GM18858 (cell line): ENCODE measurements around the gene OIP5.
A peak's percentile ranks its signal among the peaks of the same experiment; 100 is the strongest.
"Not testable (repeated sequence)": the region's sequence is repeated elsewhere in the genome, so short reads cannot be mapped to it uniquely, and the experiment has no call there.

Source experiments
- ATAC-seq: cut with Tn5 transposase; IDR thresholded peaks from one replicate; pipeline ENCODE4 v1.9.1; 2021; ENCODE audit not compliant: unreplicated experiment

Gene OIP5

DNA sequence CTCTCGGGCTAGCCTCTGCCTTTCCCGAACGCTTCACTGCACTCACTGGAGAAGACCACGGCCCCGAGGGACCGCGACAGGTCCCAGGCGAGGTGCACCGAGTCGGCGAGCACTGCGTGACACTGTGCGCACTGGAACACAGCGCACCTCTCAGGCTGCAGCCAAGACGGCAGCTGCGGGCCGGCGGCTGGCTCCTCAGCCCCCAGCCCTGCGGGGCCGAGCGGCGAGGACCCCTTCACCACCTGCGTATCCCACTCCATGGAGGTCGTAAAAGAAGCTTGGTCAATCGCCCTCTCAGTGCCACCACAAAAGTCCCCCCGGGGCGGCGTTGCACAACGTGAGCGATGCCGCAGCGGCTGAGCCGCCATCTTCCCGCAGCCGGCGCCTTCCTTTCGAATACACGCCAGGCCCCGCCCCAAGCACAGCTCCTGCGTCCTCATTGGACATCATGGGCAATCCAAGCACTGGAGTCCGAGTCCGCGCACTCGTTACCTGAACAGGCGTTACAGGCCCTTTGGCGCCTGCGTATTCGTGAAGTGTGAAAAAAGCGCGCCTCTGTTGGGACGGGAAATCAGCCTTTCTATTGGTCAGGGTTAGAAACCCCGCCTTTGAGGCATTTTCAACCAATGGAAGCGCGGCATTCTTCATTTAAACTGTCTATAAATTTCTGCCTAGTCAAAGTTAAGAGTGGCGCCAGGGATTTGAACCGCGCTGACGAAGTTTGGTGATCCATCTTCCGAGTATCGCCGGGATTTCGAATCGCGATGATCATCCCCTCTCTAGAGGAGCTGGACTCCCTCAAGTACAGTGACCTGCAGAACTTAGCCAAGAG is at the start of gene OIP5, which contains the start of gene NUSAP1:
Gene OIP5 (minus strand): TSS at position 398 of the 832 bp plus-strand sequence. CDS start 30 bp downstream, at position 368.
Gene NUSAP1 (plus strand): TSS at position 688 of the 832 bp plus-strand sequence. CDS start 77 bp downstream, at position 765.
- peak; percentile 58 for ATAC-seq

DNA sequence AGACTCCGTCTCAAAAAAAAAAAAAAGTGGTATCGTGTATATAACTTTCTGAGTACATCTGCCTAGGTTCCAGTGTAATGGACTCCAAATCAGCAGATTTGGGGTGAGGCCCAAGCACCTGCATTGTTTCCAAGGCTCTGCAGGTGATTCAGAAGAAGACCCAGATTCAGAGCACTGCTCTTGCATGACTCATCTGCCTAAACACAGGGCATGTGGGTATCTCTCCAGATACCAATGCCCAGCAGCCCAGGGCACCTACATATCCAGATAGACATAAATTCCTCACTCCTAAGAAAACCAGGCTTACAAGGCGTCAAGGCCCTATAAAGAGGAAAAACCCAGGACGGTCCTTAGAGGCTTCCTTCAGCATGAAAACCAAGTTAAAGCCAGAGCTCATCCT is 45.6 kb upstream of the OIP5 start:
- no peak for ATAC-seq

DNA sequence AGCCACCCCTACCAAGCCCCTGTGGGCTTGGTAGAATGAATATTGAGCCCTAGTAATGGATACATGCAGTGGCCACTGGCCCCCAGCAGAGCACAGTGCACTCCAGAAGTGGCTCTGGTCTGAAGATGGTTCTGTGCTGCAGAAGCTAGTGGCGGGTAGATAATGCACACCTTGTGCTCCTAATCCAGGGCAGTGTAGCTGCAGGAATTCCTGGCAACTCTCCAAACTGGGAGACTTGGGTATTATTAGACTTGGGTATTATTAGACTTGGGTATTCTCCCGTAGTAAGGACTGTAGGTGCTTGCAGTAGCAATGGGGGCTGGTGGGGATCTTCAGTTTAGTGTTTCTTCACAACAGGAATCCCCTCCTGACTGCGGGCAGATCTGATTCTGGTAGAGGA is 35.0 kb upstream of the OIP5 start:
- ATAC-seq, result no peak

DNA sequence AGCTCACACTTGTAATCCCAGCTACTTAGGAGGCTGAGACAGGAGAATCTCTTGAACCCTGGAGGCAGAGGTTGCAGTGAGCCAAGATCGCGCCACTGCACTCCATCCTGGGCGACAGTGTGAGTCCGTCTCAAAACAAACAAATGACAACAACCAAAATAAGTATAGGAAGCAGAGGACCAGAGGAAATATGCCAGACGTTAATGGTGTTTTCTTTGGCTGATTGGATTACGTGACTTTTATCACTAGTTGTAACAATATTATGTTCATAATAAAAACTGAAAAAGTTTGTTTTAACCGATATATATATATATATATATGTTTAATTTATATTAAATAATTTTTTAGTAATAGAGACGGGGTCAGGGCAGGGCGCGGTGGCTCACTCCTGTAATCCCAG is 22.0 kb upstream of the OIP5 start:
- no peak for ATAC-seq

DNA sequence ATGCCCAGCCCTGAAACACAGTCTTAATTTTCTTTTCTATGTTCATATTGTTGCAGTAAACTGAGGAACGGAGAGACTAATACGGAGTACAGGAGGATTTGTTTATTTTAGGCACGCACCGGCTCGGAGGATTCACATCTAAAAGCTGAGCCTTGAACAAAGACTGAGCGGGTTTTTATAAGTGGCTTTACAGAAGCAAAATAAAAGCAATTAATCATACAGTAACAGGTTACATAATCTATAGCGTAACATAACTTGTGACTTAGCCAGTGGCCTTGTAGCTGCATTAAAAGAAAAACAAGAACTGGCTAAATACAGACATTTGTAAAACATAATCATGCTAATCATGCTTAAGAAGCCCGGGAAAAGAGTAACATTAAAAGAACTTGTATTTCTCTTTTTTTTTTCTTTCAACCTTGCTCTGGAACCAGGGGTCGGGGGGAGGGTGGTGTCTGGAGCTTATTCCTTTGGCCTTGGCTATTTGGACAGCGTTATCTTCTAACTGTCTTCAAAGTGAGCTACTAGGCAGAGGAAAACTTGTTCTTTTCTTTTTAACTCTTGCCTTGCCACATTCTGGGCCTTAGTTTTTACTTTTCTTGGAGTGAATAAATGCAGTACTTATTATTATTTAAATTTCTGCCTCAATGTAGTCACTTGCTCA is 17.8 kb upstream of the OIP5 start:
- no peak for ATAC-seq

DNA sequence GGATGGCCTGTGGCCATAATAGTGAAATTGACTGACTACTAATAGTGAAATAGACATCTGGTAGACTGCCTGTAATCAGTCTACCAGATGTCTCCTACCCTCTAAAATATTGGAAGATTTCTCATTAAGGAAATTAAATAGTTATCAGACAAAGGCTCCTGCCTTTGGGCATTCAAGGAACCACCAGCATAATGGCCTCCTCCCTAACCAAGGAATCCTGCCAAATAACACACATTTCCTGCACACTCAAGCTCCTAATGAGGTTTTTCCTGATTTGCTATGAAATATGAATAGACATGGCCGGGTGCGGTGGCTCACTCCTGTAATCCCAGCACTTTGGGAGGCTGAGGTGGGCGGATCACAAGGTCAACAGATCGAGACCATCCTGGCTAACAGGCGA is 14.8 kb upstream of the OIP5 start:
- no peak for ATAC-seq

DNA sequence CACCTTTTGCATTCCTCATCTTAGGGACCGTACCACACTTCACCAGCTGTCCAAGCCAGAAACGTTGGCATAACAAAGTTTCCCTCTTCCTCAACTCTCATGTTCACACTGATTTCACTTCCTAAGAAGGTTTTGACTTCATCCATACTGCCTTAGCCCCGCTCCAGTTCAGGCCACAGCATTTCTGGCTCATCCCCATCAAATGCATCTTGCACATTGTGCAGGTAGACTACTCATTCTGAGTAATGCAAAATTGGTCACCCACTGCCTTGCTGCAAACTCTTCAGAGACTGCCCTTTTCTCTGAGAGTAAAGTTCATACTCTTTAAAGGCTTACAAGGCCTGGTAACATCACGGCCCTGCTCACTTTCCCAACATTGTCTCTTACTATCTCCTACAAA is 9.1 kb upstream of the OIP5 start:
- no peak for ATAC-seq

DNA sequence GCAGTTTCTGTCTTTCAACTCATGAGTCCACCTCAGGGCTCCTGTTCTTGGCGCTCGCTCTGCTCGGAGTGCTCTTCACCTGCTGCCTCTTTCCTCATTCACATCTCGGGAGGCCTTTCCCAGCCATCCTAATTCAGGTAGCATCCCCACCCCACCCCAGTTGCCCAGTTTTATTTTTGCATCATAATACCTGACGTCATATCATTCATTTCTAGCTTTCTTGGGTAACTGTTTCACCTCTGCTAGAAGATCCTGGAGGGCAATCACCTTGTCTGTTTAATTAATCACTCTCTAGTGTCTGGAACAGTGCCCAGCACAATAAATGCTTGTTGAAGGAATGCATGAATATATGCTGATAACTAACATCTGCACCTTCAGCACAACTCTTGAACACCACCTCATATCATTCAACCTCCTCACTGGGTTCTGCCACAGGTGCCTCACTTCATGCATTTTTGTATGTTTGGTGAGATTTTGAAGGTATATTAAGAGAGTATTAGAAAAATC is 7.9 kb upstream of the OIP5 start:
- ATAC-seq, result no peak

DNA sequence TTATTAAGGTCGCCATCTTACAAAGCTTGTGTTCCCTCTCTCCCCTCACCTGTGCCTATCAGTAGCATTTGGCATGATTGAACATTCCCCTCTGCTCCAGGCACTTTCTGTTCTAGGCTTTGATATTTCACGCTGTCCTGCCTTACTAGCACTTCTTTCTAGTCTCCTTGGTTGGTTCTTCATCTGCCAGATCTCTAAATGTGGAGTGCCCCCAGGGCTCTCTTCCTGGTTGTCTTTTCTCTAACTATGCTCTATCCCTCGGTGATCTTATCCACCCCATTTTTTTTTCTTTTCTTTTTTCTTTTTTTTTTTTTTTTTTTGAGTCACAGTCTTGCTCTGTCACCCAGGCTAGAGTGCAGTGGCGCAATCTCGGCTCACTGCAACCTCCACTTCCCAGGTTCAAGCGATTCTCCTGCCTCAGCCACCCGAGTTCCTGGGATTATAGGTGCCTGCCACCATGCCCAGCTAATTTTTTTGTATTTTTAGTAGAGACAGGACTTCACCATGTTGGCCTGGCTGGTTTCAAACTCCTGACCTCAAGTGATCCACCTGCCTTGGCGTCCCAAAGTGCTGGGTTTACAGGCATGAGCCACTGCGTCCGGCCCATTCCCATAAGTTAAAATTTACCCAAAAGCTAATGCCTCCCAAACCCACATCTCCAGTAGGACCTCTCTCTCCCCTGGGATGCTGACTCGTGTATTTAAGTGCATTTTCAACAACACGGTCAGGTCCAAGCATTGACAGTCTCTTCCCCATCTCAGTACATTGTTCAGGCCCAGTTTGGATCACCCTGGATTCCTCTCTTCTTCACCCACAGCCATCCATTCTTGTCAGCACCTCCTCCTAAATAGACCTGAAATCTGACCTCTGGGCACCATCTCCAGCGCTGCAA is 5.5 kb upstream of the OIP5 start:
- no peak for ATAC-seq

DNA sequence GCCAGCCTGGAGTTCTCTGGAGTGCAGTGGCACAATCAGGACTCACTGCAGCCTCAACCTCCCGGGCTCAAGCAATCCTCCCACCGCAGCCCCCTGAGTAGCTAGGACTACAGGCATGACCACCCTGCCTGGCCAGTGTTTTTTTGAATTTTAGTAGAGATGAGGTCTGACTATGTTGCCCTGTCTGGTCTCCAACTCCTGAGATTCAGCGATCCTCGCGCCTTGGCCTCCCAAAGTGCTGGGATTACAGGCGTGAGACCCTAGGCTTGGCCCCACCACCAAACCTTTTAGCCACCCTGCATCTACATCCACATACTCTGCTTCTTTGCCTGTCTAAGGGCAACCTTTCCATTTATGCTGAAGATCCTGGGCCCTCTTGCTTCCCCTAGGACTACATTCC is 4.7 kb upstream of the OIP5 start:
- ATAC-seq, result no peak

DNA sequence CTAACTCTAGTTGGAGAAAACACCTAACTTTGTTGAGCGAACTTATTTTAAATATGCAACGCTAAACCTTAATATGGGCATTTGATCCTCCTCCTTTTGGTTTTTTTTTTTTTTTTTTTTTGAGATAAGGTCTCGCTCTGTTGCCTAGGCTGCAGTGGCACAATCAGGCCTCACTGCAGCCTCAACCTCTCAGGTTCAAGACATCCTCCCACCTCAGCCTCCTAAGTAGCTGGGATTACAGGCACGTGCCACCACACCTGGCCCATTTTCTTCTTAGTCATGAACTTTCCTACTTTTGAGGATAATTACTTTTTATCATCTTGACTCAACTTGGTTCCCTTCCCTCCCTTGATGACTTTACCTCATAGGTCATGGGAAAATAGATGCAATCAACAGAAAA is 4.2 kb upstream of the OIP5 start:
- no peak for ATAC-seq

DNA sequence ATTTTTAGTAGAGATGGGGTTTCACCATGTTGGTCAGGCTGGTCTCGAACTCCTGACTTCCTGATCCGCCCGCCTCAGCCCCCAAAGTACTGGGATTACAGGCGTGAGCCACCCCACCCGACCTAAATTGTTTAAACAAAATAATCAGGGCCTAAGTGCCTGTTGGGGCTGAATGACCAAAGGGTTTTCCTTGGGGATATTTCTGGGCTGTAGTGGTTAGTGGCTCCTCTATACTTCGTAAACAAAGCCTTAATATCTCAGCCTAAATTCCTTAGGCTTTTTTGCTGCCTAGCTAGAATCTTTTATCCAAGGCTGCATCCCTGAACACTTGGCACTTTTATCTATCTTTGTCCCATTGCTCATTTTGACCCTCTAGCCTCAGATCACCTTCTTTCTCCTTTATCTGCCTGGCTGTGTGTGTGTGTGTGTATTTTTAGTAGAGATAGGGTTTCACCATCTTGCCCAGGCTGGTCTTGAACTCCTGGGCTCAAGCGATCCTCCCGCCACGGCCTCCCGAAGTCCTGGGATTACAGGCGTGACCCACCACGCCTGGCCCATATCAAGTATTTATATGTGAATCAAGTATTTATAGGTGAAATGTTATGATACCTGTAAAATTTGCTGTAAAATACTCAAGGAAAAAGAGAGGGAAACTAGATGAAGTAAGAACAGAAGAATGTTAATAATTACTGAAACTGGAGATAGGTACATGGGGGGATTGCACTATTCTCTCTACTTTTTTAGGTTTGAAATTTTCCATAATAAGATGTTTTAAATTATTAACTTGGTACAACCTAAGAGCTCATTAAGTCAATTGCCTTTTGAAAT is 2.1 kb upstream of the OIP5 start:
- no peak for ATAC-seq

DNA sequence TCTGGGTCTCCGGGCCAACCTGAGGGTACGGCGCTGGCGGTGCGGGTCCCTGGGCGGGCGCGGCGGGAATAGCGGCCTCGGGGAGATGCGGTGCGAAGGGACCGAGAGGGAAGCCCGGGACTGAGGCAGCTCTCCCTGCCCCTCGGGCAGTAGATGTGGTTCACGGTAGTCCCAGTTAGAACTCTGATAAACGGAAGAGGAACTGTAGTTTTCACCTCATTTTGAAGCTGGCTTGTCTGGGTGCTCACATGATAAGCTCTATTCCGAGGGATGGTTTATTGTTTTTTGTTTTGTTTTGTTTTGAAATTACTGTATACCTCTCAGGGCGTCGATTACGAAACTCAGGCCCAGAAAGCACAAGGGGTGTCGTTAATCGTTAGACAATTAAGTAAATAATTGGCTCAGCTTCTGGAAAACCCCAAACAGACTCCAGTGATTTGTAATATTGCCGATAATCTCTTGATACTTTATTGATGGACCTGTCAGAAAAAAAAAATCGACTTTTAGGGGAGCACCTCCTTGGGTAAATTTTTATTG is 703 bp upstream of the OIP5 start:
- ATAC-seq, result peak; percentile 14

DNA sequence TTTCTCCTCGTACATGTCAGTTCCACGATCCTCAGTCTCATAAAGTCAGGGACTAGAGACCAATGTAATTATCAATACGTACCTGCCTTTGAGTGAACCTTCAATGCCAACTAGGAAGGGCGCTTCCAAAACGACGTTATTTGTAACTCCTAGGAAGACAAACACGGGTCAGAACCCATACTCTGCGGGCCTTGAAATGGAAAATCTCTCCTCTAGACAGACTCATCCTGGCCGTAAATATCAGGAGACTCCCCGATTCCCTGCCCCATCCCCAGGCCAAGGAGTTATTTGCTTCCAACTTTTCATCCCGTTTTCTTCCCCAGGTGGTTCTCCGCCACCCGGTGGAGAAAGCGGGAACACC is 578 bp downstream of the OIP5 start:
- ATAC-seq, result no peak

DNA sequence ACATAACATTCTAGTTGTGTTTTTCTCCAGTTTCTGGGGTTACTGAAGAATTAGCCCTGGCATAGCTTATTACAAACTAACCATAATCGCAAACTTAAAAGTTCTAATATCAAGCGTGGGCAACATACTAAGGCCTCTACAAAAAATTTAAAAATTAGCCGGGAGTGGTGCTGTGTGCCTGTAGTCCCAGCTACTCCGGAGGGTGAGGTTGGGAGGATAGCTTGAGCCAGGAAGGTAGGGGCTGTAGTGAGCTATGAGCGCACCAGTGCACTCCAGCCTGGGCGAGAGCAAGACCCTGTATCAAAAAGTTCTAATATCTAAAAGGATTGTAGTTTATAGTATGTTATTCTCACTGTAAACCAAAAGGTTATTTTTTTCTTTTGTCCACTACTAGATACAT is 1.1 kb downstream of the OIP5 start:
- ATAC-seq, result no peak

DNA sequence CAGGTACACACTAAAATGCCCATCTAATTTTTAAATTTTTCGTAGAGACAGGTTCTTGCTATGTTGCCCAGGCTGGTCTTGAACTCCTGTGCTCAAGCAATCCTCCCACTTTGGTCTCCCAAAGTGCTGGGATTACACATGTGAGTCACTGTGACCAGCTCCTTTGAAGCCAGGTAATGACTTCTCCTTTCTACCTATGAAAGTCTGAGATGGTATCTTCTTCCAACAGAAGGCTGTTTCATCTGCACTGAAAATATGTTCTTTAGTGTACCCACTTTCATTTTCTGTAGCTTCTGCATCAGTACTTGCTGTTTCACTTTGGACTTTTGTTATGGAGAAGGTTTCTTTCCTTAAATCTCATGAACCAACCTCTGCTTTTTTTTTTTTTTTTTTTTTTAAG is 8.8 kb downstream of the OIP5 start:
- ATAC-seq, result no peak

DNA sequence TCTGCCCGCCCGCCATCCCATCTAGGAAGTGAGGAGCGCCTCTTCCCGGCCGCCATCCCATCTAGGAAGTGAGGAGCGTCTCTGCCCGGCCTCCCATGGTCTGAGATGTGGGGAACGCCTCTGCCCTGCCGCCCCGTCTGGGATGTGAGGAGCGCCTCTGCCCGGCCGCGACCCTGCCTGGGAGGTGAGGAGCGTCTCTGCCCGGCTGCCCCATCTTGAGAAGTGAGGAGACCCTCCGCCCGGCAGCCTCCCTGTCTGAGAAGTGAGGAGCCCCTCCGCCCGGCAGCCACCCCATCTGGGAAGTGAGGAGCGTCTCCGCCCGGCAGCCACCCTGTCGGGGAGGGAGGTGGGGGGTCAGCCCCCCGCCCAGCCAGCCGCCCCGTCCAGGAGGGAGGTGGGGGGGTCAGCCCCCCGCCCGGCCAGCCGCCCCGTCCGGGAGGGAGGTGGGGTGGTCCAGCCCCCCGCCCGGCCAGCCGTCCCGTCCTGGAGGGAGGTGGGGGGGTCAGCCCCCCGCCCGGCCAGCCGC is 11.5 kb downstream of the OIP5 start:
- not testable (repeated sequence) for ATAC-seq

DNA sequence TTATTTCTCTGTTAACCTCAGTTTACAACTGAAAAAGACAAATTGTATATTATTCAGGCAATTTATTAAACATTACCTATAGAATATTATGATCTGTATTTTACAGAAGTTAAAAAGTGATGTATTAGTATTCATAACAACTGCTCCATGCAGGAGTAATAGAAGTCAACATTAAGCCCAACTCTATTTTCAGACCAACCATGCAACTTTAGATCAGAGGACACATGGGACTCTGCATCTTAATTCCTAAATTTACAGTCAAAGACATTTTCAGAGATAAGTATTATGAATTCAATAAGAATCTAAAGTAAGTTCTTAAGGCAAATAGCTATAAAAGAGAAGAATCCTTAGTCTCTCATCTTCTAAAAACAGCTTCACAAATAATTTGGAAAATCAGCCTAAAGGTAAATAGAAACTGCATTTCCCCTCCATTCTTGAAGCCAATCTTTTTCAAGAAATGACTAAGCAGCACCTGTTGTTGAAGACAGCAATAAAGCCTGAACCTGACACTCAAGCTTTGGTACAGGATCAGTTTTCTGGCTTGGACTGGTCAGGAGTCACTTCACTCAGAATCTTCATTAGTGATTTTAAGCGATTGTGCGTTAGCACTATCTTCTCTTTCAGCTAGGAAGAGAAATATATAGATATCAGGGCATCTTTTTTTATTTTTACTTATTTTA is 23.0 kb downstream of the OIP5 start:
- no peak for ATAC-seq

DNA sequence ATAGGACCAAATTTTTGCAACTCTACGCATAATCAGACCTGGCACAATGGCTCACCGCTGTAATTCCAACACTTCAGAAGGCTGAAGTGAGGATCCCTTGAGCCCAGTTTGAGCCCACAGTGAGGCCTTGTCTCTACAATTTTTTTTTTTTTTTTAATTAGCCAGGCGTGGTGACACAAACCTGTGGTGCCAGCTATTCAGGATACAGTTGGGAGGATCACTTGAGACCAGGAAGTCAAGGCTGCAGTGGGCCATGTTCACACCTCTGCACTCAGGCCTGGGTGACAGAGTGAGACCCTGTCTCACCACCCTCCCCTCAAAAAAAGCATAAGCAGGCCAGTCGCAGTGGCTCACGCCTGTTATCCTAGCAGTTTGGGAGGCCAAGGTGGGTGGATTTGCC is 24.7 kb downstream of the OIP5 start:
- ATAC-seq, result no peak
